Measurements from ENCODE around the gene PLEKHM3. TPM values are rescaled to one million over a fixed set of nuclear protein-coding genes. Genes with fewer than 3 reads are reported as not detected.

PLEKHM3 gene
- total RNA-seq, 1 donor from 2014 or later: 6.8 TPM

- no peaks in the 10 kb centered on the region for H3K9me3 Mint-ChIP-seq
- TF ChIP-seq, protein P1, sequence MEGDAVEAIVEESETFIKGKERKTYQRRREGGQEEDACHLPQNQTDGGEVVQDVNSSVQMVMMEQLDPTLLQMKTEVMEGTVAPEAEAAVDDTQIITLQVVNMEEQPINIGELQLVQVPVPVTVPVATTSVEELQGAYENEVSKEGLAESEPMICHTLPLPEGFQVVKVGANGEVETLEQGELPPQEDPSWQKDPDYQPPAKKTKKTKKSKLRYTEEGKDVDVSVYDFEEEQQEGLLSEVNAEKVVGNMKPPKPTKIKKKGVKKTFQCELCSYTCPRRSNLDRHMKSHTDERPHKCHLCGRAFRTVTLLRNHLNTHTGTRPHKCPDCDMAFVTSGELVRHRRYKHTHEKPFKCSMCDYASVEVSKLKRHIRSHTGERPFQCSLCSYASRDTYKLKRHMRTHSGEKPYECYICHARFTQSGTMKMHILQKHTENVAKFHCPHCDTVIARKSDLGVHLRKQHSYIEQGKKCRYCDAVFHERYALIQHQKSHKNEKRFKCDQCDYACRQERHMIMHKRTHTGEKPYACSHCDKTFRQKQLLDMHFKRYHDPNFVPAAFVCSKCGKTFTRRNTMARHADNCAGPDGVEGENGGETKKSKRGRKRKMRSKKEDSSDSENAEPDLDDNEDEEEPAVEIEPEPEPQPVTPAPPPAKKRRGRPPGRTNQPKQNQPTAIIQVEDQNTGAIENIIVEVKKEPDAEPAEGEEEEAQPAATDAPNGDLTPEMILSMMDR (conservative IDR thresholded peaks at IDR 0.05): no peak
- no peaks in the 10 kb centered on the region for H3K27me3 Mint-ChIP-seq (ENCODE audit: low read depth)
- no peak overlapping the region for H3K4me3 Mint-ChIP-seq
- peaks cover 20% of the 10 kb centered on the region for H3K4me1 Mint-ChIP-seq
- H3K36me3 Mint-ChIP-seq (ENCODE audit: low read depth): no peaks in the 10 kb centered on the region
- H3K27ac Mint-ChIP-seq (ENCODE audit: unreplicated experiment): no peak overlapping the region
- DNase-seq (ENCODE audit: low read depth, low spot score): no peak
Measured at GRCh38 chr2:207845202-207845864, 180.0 kb downstream of the PLEKHM3 start.

DNA sequence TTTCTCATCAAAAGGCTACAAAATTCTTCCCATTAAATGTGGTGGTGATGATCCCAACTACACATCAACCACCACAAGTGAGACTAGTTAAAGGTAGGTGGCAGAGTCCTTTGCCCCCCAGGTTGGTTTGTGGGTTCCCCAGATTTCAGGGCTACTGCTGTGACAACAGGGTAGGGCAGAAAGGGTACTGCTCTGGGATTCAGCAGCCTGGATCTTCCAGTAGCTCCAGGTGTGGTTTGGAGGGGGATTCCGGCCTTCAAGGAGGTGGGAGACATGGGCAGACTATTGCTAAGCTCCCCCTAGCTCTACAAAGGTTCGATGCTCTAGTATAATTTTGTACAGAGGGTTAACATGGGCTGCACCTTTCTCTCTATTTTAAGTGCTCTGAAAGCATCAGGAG lies 180.7 kb downstream of the PLEKHM3 start:
- TF ChIP-seq, protein P1 (conservative IDR thresholded peaks at IDR 0.05): no peak
- no peak overlapping the region for H3K27ac Mint-ChIP-seq (ENCODE audit: unreplicated experiment)
- no peak overlapping the region for H3K4me3 Mint-ChIP-seq
- no peak for DNase-seq (ENCODE audit: low read depth, low spot score)
- H3K4me1 Mint-ChIP-seq: peaks cover 20% of the 10 kb centered on the region
- H3K36me3 Mint-ChIP-seq (ENCODE audit: low read depth): no peaks in the 10 kb centered on the region
- no peaks in the 10 kb centered on the region for H3K9me3 Mint-ChIP-seq
- H3K27me3 Mint-ChIP-seq (ENCODE audit: low read depth): no peaks in the 10 kb centered on the region

GRCh38 chr2:207840101-207840500 lies 185.2 kb downstream of the PLEKHM3 start:
- DNase-seq (ENCODE audit: low read depth, low spot score): no peak
- peaks cover 15% of the 10 kb centered on the region for H3K4me1 Mint-ChIP-seq
- TF ChIP-seq, protein P1 (conservative IDR thresholded peaks at IDR 0.05): no peak
- H3K36me3 Mint-ChIP-seq (ENCODE audit: low read depth): no peaks in the 10 kb centered on the region
- H3K27me3 Mint-ChIP-seq (ENCODE audit: low read depth): no peaks in the 10 kb centered on the region
- no peak overlapping the region for H3K27ac Mint-ChIP-seq (ENCODE audit: unreplicated experiment)
- H3K9me3 Mint-ChIP-seq: no peaks in the 10 kb centered on the region
- no peak overlapping the region for H3K4me3 Mint-ChIP-seq

DNA sequence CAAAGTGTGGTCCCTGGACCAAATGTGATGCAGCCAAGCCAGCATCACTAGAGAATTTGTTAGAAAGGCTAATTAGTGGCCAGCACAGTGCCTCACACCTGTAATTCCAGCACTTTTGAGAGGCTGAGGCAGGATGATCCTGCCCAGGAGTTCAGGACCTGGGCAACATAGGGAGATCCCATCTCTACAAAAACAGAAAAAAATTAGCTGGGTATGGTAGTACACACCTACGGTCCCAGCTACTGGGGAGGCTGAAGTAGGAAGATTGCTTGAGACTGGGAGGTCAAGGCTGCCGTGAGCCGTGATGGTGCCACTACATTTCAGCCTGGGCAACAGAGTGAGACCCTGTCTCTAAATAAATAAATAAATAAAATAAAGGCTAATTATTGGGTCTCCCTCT lies 185.8 kb downstream of the PLEKHM3 start:
- Mint-ChIP-seq H3K4me3 (no peak overlapping the region), H3K27me3 (ENCODE audit: low read depth) (no peaks in the 10 kb centered on the region), H3K9me3 (no peaks in the 10 kb centered on the region), H3K27ac (ENCODE audit: unreplicated experiment) (no peak overlapping the region), H3K4me1 (peaks cover 15% of the 10 kb centered on the region), H3K36me3 (ENCODE audit: low read depth) (no peaks in the 10 kb centered on the region)
- TF ChIP-seq, protein P1 (conservative IDR thresholded peaks at IDR 0.05): no peak
- DNase-seq (ENCODE audit: low read depth, low spot score): no peak

- Mint-ChIP-seq H3K9me3 (no peaks in the 10 kb centered on the region), H3K27me3 (ENCODE audit: low read depth) (no peaks in the 10 kb centered on the region), H3K36me3 (ENCODE audit: low read depth) (no peaks in the 10 kb centered on the region), H3K27ac (ENCODE audit: unreplicated experiment) (no peak overlapping the region), H3K4me3 (no peak overlapping the region), H3K4me1 (peaks cover 15% of the 10 kb centered on the region)
- DNase-seq (ENCODE audit: low read depth, low spot score): no peak
- TF ChIP-seq, protein P1 (conservative IDR thresholded peaks at IDR 0.05): no peak
Measured at GRCh38 chr2:207839028-207839427, 186.3 kb downstream of the PLEKHM3 start.

Measured in neural crest cell (in vitro differentiated cells).